Ascending aorta (tissue), 2 donors: ENCODE measurements around the gene RNF11. TPM values are rescaled to one million over a fixed set of nuclear protein-coding genes. Genes with fewer than 3 reads are reported as not detected.
A peak's percentile ranks its signal among the peaks of the same experiment; 100 is the strongest.

Source experiments
- DNase-seq, 2 donors: peaks; one replicate each; pipeline ENCODE4 v3.0.0-alpha.2; 2019; ENCODE audit warnings: low spot score in 2 of 2
- H3K27ac ChIP-seq, 2 donors: fragments of 200-600 bp; sonication (generic); one replicate each; pipeline ENCODE4 v1.5.1; 2016 to 2017; ENCODE audit warnings: mild to moderate bottlenecking in 1 of 2
- H3K27me3 ChIP-seq: fragments of 200-600 bp; sonication (generic); one replicate; pipeline ENCODE4 v1.5.1; 2017
- H3K36me3 ChIP-seq, 2 donors: fragments of 200-600 bp; sonication (generic); one replicate each; pipeline ENCODE4 v1.5.1; 2016
- H3K4me1 ChIP-seq, 2 donors: fragments of 200-600 bp; sonication (generic); one replicate each; pipeline ENCODE4 v1.5.1; 2016 to 2017; ENCODE audit warnings: mild to moderate bottlenecking in 1 of 2
- H3K4me3 ChIP-seq, 2 donors: fragments of 200-600 bp; sonication (generic); one replicate each; pipeline ENCODE4 v1.5.1; 2016 to 2017; ENCODE audit warnings: mild to moderate bottlenecking in 1 of 2
- H3K9me3 ChIP-seq, 2 donors: fragments of 200-600 bp; sonication (generic); one replicate each; pipeline ENCODE4 v1.5.1; 2016
- CTCF ChIP-seq, 3 experiments: fragments of 200-600 bp in 2 of 3; fragments of 450-650 bp in 1 of 3; sonication (generic) in 2 of 3; IDR thresholded peaks; one replicate each; pipeline ENCODE4 v1.5.1; 2016 to 2019; ENCODE audit warnings: antibody characterized with exemption in 3 of 3, mild to moderate bottlenecking in 1 of 3, moderate library complexity in 1 of 3
- intact Hi-C: fragments of 100-400 bp; cut with DNase I; formaldehyde crosslinking; loops from one replicate; pipeline ENCODE4 v1.15.1; 2023
- total RNA-seq: library from RNA; depleted of rRNA; stranded (reverse); fragments of >200 nt; gene quantifications from one replicate; pipeline ENCODE4 v1.1.0, GENCODE V29; 2016

Gene RNF11
- total RNA-seq, 1 donor from 2014 or later: 56.9 TPM

GRCh38 chr1:51285055-51285454, 49.0 kb downstream of the RNF11 start:
- TF ChIP-seq CTCF (IDR thresholded peaks at IDR 0.05): no peak
- Histone ChIP-seq H3K27ac (peak overlapping the region in 1 of 2 donors; percentile 17), H3K36me3 (no peaks in the 10 kb centered on the region), H3K4me3 (no peak overlapping the region), H3K27me3 (no peaks in the 10 kb centered on the region), H3K4me1 (peaks cover 9 to 12% of the 10 kb centered on the region in 2 donors), H3K9me3 (no peaks in the 10 kb centered on the region)
- intact Hi-C loops: no loop called here
- no peak for DNase-seq

- no peak overlapping the region for H3K4me3 ChIP-seq
- DNase-seq: peak in 1 of 2 donors; percentile 44
- no peak for TF ChIP-seq CTCF (IDR thresholded peaks at IDR 0.05)
Measured at GRCh38 chr1:51287966-51288365, 51.9 kb downstream of the RNF11 start.

GRCh38 chr1:51288578-51288977, 52.5 kb downstream of the RNF11 start:
- Histone ChIP-seq H3K27ac (no peak overlapping the region), H3K4me3 (no peak overlapping the region), H3K27me3 (no peaks in the 10 kb centered on the region), H3K4me1 (peaks cover 2 to 9% of the 10 kb centered on the region in 2 donors), H3K36me3 (no peaks in the 10 kb centered on the region), H3K9me3 (no peaks in the 10 kb centered on the region)
- intact Hi-C loops: no loop called here
- no peak for DNase-seq
- no peak for TF ChIP-seq CTCF (IDR thresholded peaks at IDR 0.05)

More at GRCh38 chr1:51287966-51288365, 51.9 kb downstream of the RNF11 start:
- no peak overlapping the region for H3K27ac ChIP-seq
- no peaks in the 10 kb centered on the region for H3K36me3 ChIP-seq
- H3K9me3 ChIP-seq: no peaks in the 10 kb centered on the region
- H3K4me1 ChIP-seq: peaks cover 7 to 9% of the 10 kb centered on the region in 2 donors
- H3K27me3 ChIP-seq: no peaks in the 10 kb centered on the region
- intact Hi-C loops: no loop called here

GRCh38 chr1:51289676-51290488, 53.8 kb downstream of the RNF11 start:
- peak in 1 of 2 donors; percentile 54 for DNase-seq
- Histone ChIP-seq H3K36me3 (no peaks in the 10 kb centered on the region), H3K4me3 (no peak overlapping the region), H3K9me3 (no peaks in the 10 kb centered on the region), H3K27ac (no peak overlapping the region), H3K4me1 (peaks cover 0 to under 1% of the 10 kb centered on the region in 2 donors), H3K27me3 (no peaks in the 10 kb centered on the region)
- TF ChIP-seq CTCF (IDR thresholded peaks at IDR 0.05): no peak
- intact Hi-C loops: loop anchor here (10.0 kb wide), 1 partner anchor 325 kb away; the partner anchor contains the start of gene FAF1

GRCh38 chr1:51290489-51290847, 54.4 kb downstream of the RNF11 start:
- H3K27me3 ChIP-seq: no peaks in the 10 kb centered on the region
- no peak overlapping the region for H3K27ac ChIP-seq
- DNase-seq: peak in 1 of 2 donors; percentile 50
- H3K4me1 ChIP-seq: no peaks in the 10 kb centered on the region
- no peaks in the 10 kb centered on the region for H3K36me3 ChIP-seq
- H3K4me3 ChIP-seq: no peak overlapping the region
- H3K9me3 ChIP-seq: no peaks in the 10 kb centered on the region
- intact Hi-C loops: loop anchor here (10.0 kb wide), 1 partner anchor 326 kb away; the partner anchor contains the start of gene FAF1
- TF ChIP-seq CTCF (IDR thresholded peaks at IDR 0.05): no peak
